Astrocyte (in vitro differentiated cells and primary cell): ENCODE data around the gene IL6ST. TPM values are rescaled to one million over a fixed set of nuclear protein-coding genes. Genes with fewer than 3 reads are reported as not detected.

Source experiments
- DNase-seq: peaks from one replicate; pipeline ENCODE4 v3.0.0-alpha.2; 2010; ENCODE audit warnings: low read depth
- FAIRE-seq: peaks from 2 replicates; lab custom pipeline; 2011; peaks lifted over from hg19 to GRCh38; lab: Jason Lieb, UNC
- H2AFZ ChIP-seq: 2 replicates; pipeline ENCODE4 v1.6.0; 2012; ENCODE audit warnings: low read depth, low read length, inconsistent platforms
- H3K27ac ChIP-seq: 2 replicates; pipeline ENCODE4 v1.5.1; 2011; ENCODE audit warnings: low read depth, low read length, inconsistent platforms
- H3K27me3 ChIP-seq: 2 replicates; pipeline ENCODE4 v1.6.0; 2011; ENCODE audit warnings: low read length, inconsistent platforms; ENCODE audit not compliant: insufficient read depth
- H3K36me3 ChIP-seq: 2 replicates; pipeline ENCODE4 v1.5.1; 2011; ENCODE audit warnings: low read length, inconsistent platforms; ENCODE audit not compliant: insufficient read depth
- H3K4me1 ChIP-seq: 2 replicates; pipeline ENCODE4 v1.5.1; 2011; ENCODE audit warnings: low read length, inconsistent platforms; ENCODE audit not compliant: insufficient read depth
- H3K4me2 ChIP-seq: 2 replicates; pipeline ENCODE4 v1.6.0; 2012; ENCODE audit warnings: low read length, inconsistent platforms
- H3K4me3 ChIP-seq: 2 replicates; pipeline ENCODE4 v1.5.1; 2011; ENCODE audit warnings: low read depth, mild to moderate bottlenecking, low read length, inconsistent platforms; ENCODE audit not compliant: insufficient read depth
- H3K79me2 ChIP-seq: 2 replicates; pipeline ENCODE4 v1.6.0; 2012; ENCODE audit warnings: mild to moderate bottlenecking, low read length, inconsistent platforms; ENCODE audit not compliant: insufficient read depth
- H3K9ac ChIP-seq: 2 replicates; pipeline ENCODE4 v1.6.0; 2012; ENCODE audit warnings: mild to moderate bottlenecking, low read length, inconsistent platforms
- H3K9me3 ChIP-seq: 2 replicates; pipeline ENCODE4 v1.5.1; 2012; ENCODE audit warnings: low read depth, mild to moderate bottlenecking, low read length, inconsistent platforms; ENCODE audit not compliant: insufficient read depth
- H4K20me1 ChIP-seq: 2 replicates; pipeline ENCODE4 v1.6.0; 2012; ENCODE audit warnings: low read length, inconsistent platforms; ENCODE audit not compliant: insufficient read depth
- H3K27ac Mint-ChIP-seq: one replicate; pipeline ENCODE4 v1.8.0; 2021; ENCODE audit warnings: mild to moderate bottlenecking, mixed read lengths; ENCODE audit not compliant: unreplicated experiment
- H3K27me3 Mint-ChIP-seq: one replicate; pipeline ENCODE4 v1.8.0; 2021; ENCODE audit warnings: low read depth, mixed read lengths; ENCODE audit not compliant: unreplicated experiment
- H3K36me3 Mint-ChIP-seq: one replicate; pipeline ENCODE4 v1.8.0; 2021; ENCODE audit warnings: low read depth, mixed read lengths; ENCODE audit not compliant: unreplicated experiment
- H3K4me1 Mint-ChIP-seq: one replicate; pipeline ENCODE4 v1.8.0; 2021; ENCODE audit warnings: low read depth, mixed read lengths; ENCODE audit not compliant: unreplicated experiment
- H3K4me3 Mint-ChIP-seq: one replicate; pipeline ENCODE4 v1.8.0; 2021; ENCODE audit warnings: mild to moderate bottlenecking, moderate library complexity, mixed read lengths; ENCODE audit not compliant: unreplicated experiment
- H3K9me3 Mint-ChIP-seq: one replicate; pipeline ENCODE4 v1.8.0; 2021; ENCODE audit warnings: mild to moderate bottlenecking, mixed read lengths; ENCODE audit not compliant: unreplicated experiment
- CTCF ChIP-seq: IDR thresholded peaks from 2 replicates; pipeline ENCODE4 v1.5.1; 2011; ENCODE audit warnings: low read depth, mild to moderate bottlenecking, inconsistent platforms, low read length, moderate library complexity; ENCODE audit not compliant: insufficient read depth
- EZH2 ChIP-seq: IDR thresholded peaks from 2 replicates; pipeline ENCODE4 v1.6.1; 2012; ENCODE audit warnings: mild to moderate bottlenecking, low read length, inconsistent platforms; ENCODE audit not compliant: insufficient read depth
- total RNA-seq: library from RNA; stranded (reverse); gene quantifications from 2 replicates; pipeline ENCODE4 v1.2.1, GENCODE V29; 2021

Gene IL6ST
- total RNA-seq, 1 donor from 2014 or later = 158 TPM

DNA sequence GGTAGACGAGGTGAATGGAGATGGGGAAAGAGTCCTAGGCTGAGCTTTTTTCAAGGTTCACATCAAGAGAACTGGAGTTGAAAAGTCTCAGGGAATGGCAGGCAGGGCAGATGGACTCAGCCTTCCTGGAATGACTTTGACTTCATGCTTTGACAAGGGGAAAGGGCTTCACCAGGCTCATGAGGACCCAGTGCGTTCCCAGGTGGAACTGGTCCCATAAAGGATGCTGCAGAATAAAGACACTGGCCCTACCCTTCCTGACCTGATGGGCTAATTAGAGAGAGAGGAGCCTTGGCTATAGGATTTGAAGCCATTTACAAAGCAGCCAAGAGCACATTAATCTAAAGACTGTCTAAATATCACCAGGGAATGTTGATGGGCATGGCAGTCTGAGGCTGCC lies 79.8 kb downstream of the IL6ST start:
- no peak for DNase-seq
- Mint-ChIP-seq H3K27me3 (peaks cover 3% of the 10 kb centered on the region), H3K4me1 (peaks cover 7% of the 10 kb centered on the region), H3K9me3 (no peaks in the 10 kb centered on the region), H3K27ac (no peak overlapping the region), H3K4me3 (no peak overlapping the region), H3K36me3 (peaks cover 2% of the 10 kb centered on the region)
- Histone ChIP-seq H3K36me3 (no peaks in the 10 kb centered on the region), H3K27me3 (no peaks in the 10 kb centered on the region), H3K27ac (no peak overlapping the region), H2AFZ (no peak overlapping the region), H3K9me3 (no peaks in the 10 kb centered on the region), H3K4me1 (no peaks in the 10 kb centered on the region), H4K20me1 (no peaks in the 10 kb centered on the region), H3K9ac (no peak overlapping the region), H3K4me2 (no peak overlapping the region), H3K79me2 (no peaks in the 10 kb centered on the region), H3K4me3 (no peak overlapping the region)
- TF ChIP-seq CTCF = no peak
- no peak for TF ChIP-seq EZH2
- no peak for FAIRE-seq

- no peak for FAIRE-seq
- H3K4me1 Mint-ChIP-seq = peaks cover 7% of the 10 kb centered on the region
Observed at GRCh38 chr5:55913466-55914413, 81.0 kb downstream of the IL6ST start.

More at GRCh38 chr5:55913466-55914413, 81.0 kb downstream of the IL6ST start:
- H3K27me3 Mint-ChIP-seq = no peaks in the 10 kb centered on the region
- H3K27ac Mint-ChIP-seq = no peak overlapping the region
- Histone ChIP-seq H3K4me3 (no peak overlapping the region), H3K27ac (no peak overlapping the region), H3K4me1 (no peaks in the 10 kb centered on the region), H3K27me3 (no peaks in the 10 kb centered on the region), H2AFZ (no peak overlapping the region), H3K9me3 (no peaks in the 10 kb centered on the region), H4K20me1 (no peaks in the 10 kb centered on the region), H3K79me2 (no peaks in the 10 kb centered on the region), H3K4me2 (no peak overlapping the region), H3K9ac (no peak overlapping the region), H3K36me3 (no peaks in the 10 kb centered on the region)
- H3K4me3 Mint-ChIP-seq = no peak overlapping the region
- no peak for DNase-seq
- peaks cover 3% of the 10 kb centered on the region for H3K9me3 Mint-ChIP-seq
- TF ChIP-seq EZH2 (no peak), CTCF (no peak)
- H3K36me3 Mint-ChIP-seq = peaks cover 2% of the 10 kb centered on the region
